ENCODE results near the gene FLVCR1. TPM values are rescaled to one million over a fixed set of nuclear protein-coding genes. Genes with fewer than 3 reads are reported as not detected.

Gene FLVCR1
- total RNA-seq, 1 experiment from 2014 or later = 30.8 TPM

- no peaks in the 10 kb centered on the region for H3K36me3 Mint-ChIP-seq (ENCODE audit: insufficient read depth, unreplicated experiment)
- Histone ChIP-seq H3K4me1 (peaks cover 13% of the 10 kb centered on the region), H3K36me3 (ENCODE audit: control insufficient read depth, insufficient read depth, low read length) (no peaks in the 10 kb centered on the region), H3K4me3 (ENCODE audit: low read depth, low read length) (no peak overlapping the region), H3K9me3 (no peaks in the 10 kb centered on the region), H3K27me3 (replicated peaks; ENCODE audit: control insufficient read depth, insufficient read depth, low read length) (no peaks in the 10 kb centered on the region)
- H3K4me1 Mint-ChIP-seq (ENCODE audit: low read depth, unreplicated experiment) = peaks cover 12% of the 10 kb centered on the region
- TF ChIP-seq, protein P1, sequence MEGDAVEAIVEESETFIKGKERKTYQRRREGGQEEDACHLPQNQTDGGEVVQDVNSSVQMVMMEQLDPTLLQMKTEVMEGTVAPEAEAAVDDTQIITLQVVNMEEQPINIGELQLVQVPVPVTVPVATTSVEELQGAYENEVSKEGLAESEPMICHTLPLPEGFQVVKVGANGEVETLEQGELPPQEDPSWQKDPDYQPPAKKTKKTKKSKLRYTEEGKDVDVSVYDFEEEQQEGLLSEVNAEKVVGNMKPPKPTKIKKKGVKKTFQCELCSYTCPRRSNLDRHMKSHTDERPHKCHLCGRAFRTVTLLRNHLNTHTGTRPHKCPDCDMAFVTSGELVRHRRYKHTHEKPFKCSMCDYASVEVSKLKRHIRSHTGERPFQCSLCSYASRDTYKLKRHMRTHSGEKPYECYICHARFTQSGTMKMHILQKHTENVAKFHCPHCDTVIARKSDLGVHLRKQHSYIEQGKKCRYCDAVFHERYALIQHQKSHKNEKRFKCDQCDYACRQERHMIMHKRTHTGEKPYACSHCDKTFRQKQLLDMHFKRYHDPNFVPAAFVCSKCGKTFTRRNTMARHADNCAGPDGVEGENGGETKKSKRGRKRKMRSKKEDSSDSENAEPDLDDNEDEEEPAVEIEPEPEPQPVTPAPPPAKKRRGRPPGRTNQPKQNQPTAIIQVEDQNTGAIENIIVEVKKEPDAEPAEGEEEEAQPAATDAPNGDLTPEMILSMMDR (IDR thresholded peaks at IDR 0.05; ENCODE audit: insufficient read depth in 1 of 2, low read depth in 1 of 2, low read length in 1 of 2, severe bottlenecking in 1 of 2, unreplicated experiment in 1 of 2) = no peak
- ChIA-PET CTCF (interaction anchor here (0.5 to 0.6 kb wide), 3 partner anchors 139 to 322 kb away, joined by 3 to 11 read pairs (median 3); partner anchors contain the start of gene BATF3), POLR2A (no interaction called here)
- no peak overlapping the region for H3K27ac Mint-ChIP-seq (ENCODE audit: unreplicated experiment)
- intact Hi-C loops (cut with micrococcal nuclease; ENCODE audit: unreplicated experiment) = no loop called here
- DNase-seq = peak; percentile 72 to 76
- peaks cover under 1% of the 10 kb centered on the region for H3K9me3 Mint-ChIP-seq (ENCODE audit: unreplicated experiment)
- no TSS peak for BruUV-seq (replicated peaks)
- H3K4me3 Mint-ChIP-seq (ENCODE audit: unreplicated experiment) = no peak overlapping the region
- no peaks in the 10 kb centered on the region for H3K27me3 Mint-ChIP-seq (ENCODE audit: insufficient read depth, unreplicated experiment)
Measured at GRCh38 chr1:212930986-212931678, 73.1 kb downstream of the FLVCR1 start.

DNA sequence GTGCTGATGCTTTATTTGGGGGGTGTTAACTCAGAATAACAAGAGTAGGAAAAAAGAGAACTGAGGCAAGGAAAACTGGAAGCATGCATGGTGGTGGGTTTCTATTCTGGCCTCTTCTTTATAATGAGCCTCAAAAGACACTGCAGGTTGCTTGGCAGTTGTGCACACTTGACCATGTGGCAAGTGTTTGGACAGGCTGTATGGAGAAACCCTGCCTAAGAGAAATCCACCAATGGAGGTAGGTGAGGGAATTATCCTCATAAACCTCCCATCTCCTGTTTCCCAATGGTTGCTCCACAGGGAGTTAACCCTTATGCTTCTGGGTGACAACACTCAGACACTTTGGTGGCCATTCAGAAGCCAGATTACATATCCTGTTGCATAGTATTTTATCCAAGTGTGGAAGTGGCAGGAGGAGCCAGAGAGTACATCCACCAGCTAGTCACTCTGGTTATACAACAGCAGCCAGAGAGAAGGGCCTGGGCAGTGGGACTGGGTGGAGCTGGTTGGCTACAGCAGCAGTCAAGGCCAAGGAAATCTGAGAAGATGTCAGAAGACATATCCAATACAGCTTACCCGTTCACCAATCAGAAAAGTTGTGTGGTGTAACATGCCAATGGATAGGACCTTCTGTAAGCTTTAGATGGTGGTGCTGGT lies 75.9 kb downstream of the FLVCR1 start:
- Mint-ChIP-seq H3K9me3 (ENCODE audit: unreplicated experiment) (no peaks in the 10 kb centered on the region), H3K27me3 (ENCODE audit: insufficient read depth, unreplicated experiment) (no peaks in the 10 kb centered on the region), H3K27ac (ENCODE audit: unreplicated experiment) (no peak overlapping the region), H3K4me1 (ENCODE audit: low read depth, unreplicated experiment) (peaks cover 12% of the 10 kb centered on the region), H3K4me3 (ENCODE audit: unreplicated experiment) (no peak overlapping the region), H3K36me3 (ENCODE audit: insufficient read depth, unreplicated experiment) (no peaks in the 10 kb centered on the region)
- no peak overlapping the region for H3K4me3 ChIP-seq (ENCODE audit: low read depth, low read length)
- intact Hi-C loops (cut with micrococcal nuclease; ENCODE audit: unreplicated experiment) = no loop called here
- no peak for DNase-seq
- H3K27me3 ChIP-seq (replicated peaks; ENCODE audit: control insufficient read depth, insufficient read depth, low read length) = no peaks in the 10 kb centered on the region
- BruUV-seq (replicated peaks) = no TSS peak
- CTCF ChIA-PET = no interaction called here
- POLR2A ChIA-PET = no interaction called here
- no peaks in the 10 kb centered on the region for H3K36me3 ChIP-seq (ENCODE audit: control insufficient read depth, insufficient read depth, low read length)
- H3K9me3 ChIP-seq = no peaks in the 10 kb centered on the region
- H3K4me1 ChIP-seq = peaks cover 13% of the 10 kb centered on the region
- TF ChIP-seq, protein P1 (IDR thresholded peaks at IDR 0.05; ENCODE audit: insufficient read depth in 1 of 2, low read depth in 1 of 2, low read length in 1 of 2, severe bottlenecking in 1 of 2, unreplicated experiment in 1 of 2) = no peak

DNA sequence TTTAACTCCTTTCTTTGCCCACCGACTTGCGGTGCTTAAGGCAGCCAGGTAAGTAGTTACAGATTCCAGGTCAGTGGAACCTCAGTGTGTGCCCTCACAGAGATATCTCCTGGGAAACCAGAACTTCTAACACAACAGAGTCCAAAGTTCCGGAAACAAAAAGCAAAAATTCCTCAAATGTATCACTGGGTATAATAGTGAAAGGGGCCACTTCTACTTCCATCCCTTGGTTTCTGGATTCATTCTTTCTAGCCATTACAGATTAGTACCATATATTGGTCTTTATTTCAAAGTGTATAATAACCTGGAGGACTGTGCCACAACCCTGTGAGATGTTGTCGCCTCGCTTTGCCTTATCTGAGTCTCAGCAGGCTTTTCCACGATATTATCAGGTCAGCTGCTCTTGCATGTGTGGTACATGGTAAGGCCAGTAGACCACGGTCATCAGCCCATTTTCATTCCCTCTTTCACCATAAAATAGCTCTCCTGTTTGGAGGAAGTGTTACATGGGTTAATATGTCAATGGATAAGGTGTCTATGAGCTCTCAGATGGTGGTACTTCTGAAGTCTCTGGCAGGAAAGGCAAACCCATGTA lies 77.4 kb downstream of the FLVCR1 start:
- H3K36me3 Mint-ChIP-seq (ENCODE audit: insufficient read depth, unreplicated experiment) = no peaks in the 10 kb centered on the region
- DNase-seq = no peak
- H3K27me3 Mint-ChIP-seq (ENCODE audit: insufficient read depth, unreplicated experiment) = no peaks in the 10 kb centered on the region
- H3K9me3 Mint-ChIP-seq (ENCODE audit: unreplicated experiment) = no peaks in the 10 kb centered on the region
- ChIA-PET POLR2A (no interaction called here), CTCF (no interaction called here)
- peaks cover 13% of the 10 kb centered on the region for H3K4me1 ChIP-seq
- H3K27ac Mint-ChIP-seq (ENCODE audit: unreplicated experiment) = no peak overlapping the region
- intact Hi-C loops (cut with micrococcal nuclease; ENCODE audit: unreplicated experiment) = no loop called here
- H3K27me3 ChIP-seq (replicated peaks; ENCODE audit: control insufficient read depth, insufficient read depth, low read length) = no peaks in the 10 kb centered on the region
- no peak overlapping the region for H3K4me3 Mint-ChIP-seq (ENCODE audit: unreplicated experiment)
- H3K4me1 Mint-ChIP-seq (ENCODE audit: low read depth, unreplicated experiment) = peaks cover 9% of the 10 kb centered on the region
- H3K4me3 ChIP-seq (ENCODE audit: low read depth, low read length) = no peak overlapping the region
- no TSS peak for BruUV-seq (replicated peaks)
- no peaks in the 10 kb centered on the region for H3K9me3 ChIP-seq
- TF ChIP-seq, protein P1 (IDR thresholded peaks at IDR 0.05; ENCODE audit: insufficient read depth in 1 of 2, low read depth in 1 of 2, low read length in 1 of 2, severe bottlenecking in 1 of 2, unreplicated experiment in 1 of 2) = no peak
- no peaks in the 10 kb centered on the region for H3K36me3 ChIP-seq (ENCODE audit: control insufficient read depth, insufficient read depth, low read length)
